ENCODE results near the gene GOLPH3L. TPM values are rescaled to one million over a fixed set of nuclear protein-coding genes. Genes with fewer than 3 reads are reported as not detected.
A peak's percentile ranks its signal among the peaks of the same experiment; 100 is the strongest.
"Not testable (repeated sequence)": the region's sequence is repeated elsewhere in the genome, so short reads cannot be mapped to it uniquely, and the experiment has no call there.

GOLPH3L gene
- total RNA-seq, 2 experiments from 2014 or later = 24.0 to 27.1 TPM

- Mint-ChIP-seq H3K4me1 (peaks cover 30% of the 10 kb centered on the region), H3K27ac (no peak overlapping the region), H3K27me3 (peaks cover 3% of the 10 kb centered on the region), H3K4me3 (peak overlapping the region; percentile 22), H3K9me3 (no peaks in the 10 kb centered on the region), H3K36me3 (ENCODE audit: low read depth) (peaks cover 25% of the 10 kb centered on the region)
- ChIA-PET POLR2A (no interaction called here), CTCF (no interaction called here)
- no peak for DNase-seq
Measured at GRCh38 chr1:150695561-150695960, 1.4 kb downstream of the GOLPH3L start.

- ChIA-PET CTCF (interaction anchor here (1.1 to 1.8 kb wide), 2 partner anchors 19 to 27 kb away, joined by 3 to 4 read pairs; no protein-coding TSS in a partner anchor), POLR2A (no interaction called here)
- Mint-ChIP-seq H3K4me3 (no peak overlapping the region), H3K36me3 (ENCODE audit: low read depth) (peaks cover 31% of the 10 kb centered on the region), H3K9me3 (no peaks in the 10 kb centered on the region), H3K4me1 (peaks cover 30% of the 10 kb centered on the region), H3K27ac (no peak overlapping the region), H3K27me3 (no peaks in the 10 kb centered on the region)
- DNase-seq = no peak
Measured at GRCh38 chr1:150692720-150693119, 4.2 kb downstream of the GOLPH3L start.

DNA sequence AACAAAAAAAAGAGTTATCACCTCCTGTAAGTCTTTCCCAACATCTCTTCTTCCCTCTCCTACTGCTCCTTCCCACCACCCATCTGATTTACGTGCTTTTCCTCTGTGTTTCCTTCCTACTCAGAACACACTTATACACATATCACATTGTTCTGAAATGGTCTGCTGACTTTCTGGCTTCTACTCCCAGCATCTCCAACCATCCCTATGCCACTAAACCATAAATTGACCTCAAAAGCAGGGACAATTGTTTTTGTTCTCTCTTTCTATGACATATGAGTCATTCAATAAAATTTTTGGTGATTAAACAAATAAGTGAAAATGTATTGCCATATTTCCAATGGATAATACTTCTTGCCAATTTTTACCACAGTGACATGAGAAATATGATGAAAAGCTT lies 8.2 kb downstream of the GOLPH3L start:
- Mint-ChIP-seq H3K4me1 (peaks cover 15% of the 10 kb centered on the region), H3K27me3 (no peaks in the 10 kb centered on the region), H3K4me3 (no peak overlapping the region), H3K27ac (no peak overlapping the region), H3K36me3 (ENCODE audit: low read depth) (peaks cover 27% of the 10 kb centered on the region), H3K9me3 (no peaks in the 10 kb centered on the region)
- CTCF ChIA-PET = no interaction called here
- POLR2A ChIA-PET = no interaction called here
- DNase-seq = no peak

- H3K4me1 Mint-ChIP-seq = peaks cover 13% of the 10 kb centered on the region
- no peak overlapping the region for H3K4me3 Mint-ChIP-seq
- H3K9me3 Mint-ChIP-seq = no peaks in the 10 kb centered on the region
- no peak overlapping the region for H3K27ac Mint-ChIP-seq
- peaks cover 19% of the 10 kb centered on the region for H3K36me3 Mint-ChIP-seq (ENCODE audit: low read depth)
- no peaks in the 10 kb centered on the region for H3K27me3 Mint-ChIP-seq
- DNase-seq = no peak
- POLR2A ChIA-PET = no interaction called here
- CTCF ChIA-PET = interaction anchor here (1.2 kb wide), 1 partner anchor 11 kb away, joined by 4 read pairs; the partner anchor contains the start of gene GOLPH3L
Measured at GRCh38 chr1:150686275-150686674, 10.7 kb downstream of the GOLPH3L start.

GRCh38 chr1:150683914-150684313 lies 13.0 kb downstream of the GOLPH3L start:
- Mint-ChIP-seq H3K27ac (no peak overlapping the region), H3K27me3 (no peaks in the 10 kb centered on the region), H3K36me3 (ENCODE audit: low read depth) (peaks cover 16% of the 10 kb centered on the region), H3K9me3 (no peaks in the 10 kb centered on the region), H3K4me1 (peaks cover 10% of the 10 kb centered on the region), H3K4me3 (no peak overlapping the region)
- CTCF ChIA-PET = interaction anchor here (0.6 to 1.2 kb wide), 6 partner anchors 11 to 239 kb away, joined by 3 read pairs; partner anchors contain the start of gene GOLPH3L
- DNase-seq = no peak
- POLR2A ChIA-PET = interaction anchor here (0.6 to 1.1 kb wide), 2 partner anchors 13 to 157 kb away, joined by 3 read pairs; partner anchors contain the start of gene GOLPH3L

DNA sequence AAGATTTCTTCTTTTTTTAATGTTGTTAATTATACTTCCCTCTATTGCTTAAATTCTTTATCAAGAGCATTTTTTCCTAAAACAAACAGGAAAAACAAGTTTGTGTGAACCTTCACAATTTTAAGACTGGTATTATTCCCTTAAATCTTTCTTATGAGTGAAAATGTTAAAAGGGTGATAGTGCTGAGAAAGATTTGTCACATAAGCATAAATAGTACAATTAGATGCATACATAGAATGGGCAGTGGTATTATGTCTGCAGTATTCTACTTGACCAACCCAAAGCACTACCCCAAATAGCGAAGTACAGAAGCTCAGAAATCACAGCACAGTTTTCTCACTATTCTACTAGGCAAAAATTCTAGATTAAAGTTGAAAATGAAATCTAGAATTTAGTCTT lies 18.0 kb downstream of the GOLPH3L start:
- H3K27ac Mint-ChIP-seq = no peak overlapping the region
- DNase-seq = no peak
- no peaks in the 10 kb centered on the region for H3K27me3 Mint-ChIP-seq
- no peaks in the 10 kb centered on the region for H3K9me3 Mint-ChIP-seq
- ChIA-PET POLR2A (no interaction called here), CTCF (interaction anchor here (1.1 kb wide), 1 partner anchor 11 kb away, joined by 3 read pairs; no protein-coding TSS in a partner anchor)
- peaks cover 10% of the 10 kb centered on the region for H3K4me1 Mint-ChIP-seq
- peaks cover 13% of the 10 kb centered on the region for H3K36me3 Mint-ChIP-seq (ENCODE audit: low read depth)
- no peak overlapping the region for H3K4me3 Mint-ChIP-seq

DNA sequence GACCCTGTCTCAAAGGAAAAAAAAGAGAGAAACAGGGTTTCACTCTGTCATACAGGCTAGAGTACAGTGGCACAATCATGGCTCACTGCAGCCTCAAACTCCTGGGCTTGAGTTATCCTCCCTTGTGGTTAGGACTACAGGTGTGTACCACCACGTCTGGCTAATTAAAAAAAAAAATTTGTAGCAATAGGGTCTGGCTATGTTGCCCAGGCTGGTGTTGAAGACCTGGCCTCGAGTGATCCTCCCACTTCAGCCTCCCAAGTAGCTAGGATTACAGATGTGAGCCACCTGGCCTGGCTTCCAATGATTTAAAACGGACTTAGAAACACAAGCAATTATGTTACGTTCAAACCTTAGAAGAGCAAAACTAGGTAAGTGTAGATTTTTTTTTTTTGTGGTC lies 22.1 kb downstream of the GOLPH3L start:
- POLR2A ChIA-PET = no interaction called here
- H3K4me1 Mint-ChIP-seq = peaks cover 6% of the 10 kb centered on the region
- no peak overlapping the region for H3K4me3 Mint-ChIP-seq
- H3K36me3 Mint-ChIP-seq (ENCODE audit: low read depth) = peaks cover 5% of the 10 kb centered on the region
- no peak for DNase-seq
- H3K27me3 Mint-ChIP-seq = no peaks in the 10 kb centered on the region
- CTCF ChIA-PET = interaction anchor here (0.6 to 1.3 kb wide), 3 partner anchors 11 to 321 kb away, joined by 3 to 6 read pairs (median 4); no protein-coding TSS in a partner anchor
- no peaks in the 10 kb centered on the region for H3K9me3 Mint-ChIP-seq
- H3K27ac Mint-ChIP-seq = no peak overlapping the region

GRCh38 chr1:150663321-150663720 lies 33.6 kb downstream of the GOLPH3L start:
- CTCF ChIA-PET = interaction anchor here (0.8 kb wide), 1 partner anchor 10 kb away, joined by 3 read pairs; no protein-coding TSS in a partner anchor
- Mint-ChIP-seq H3K4me1 (peaks cover 7% of the 10 kb centered on the region), H3K27me3 (no peaks in the 10 kb centered on the region), H3K9me3 (no peaks in the 10 kb centered on the region), H3K27ac (no peak overlapping the region), H3K4me3 (no peak overlapping the region), H3K36me3 (ENCODE audit: low read depth) (peaks cover 37% of the 10 kb centered on the region)
- DNase-seq = no peak
- POLR2A ChIA-PET = no interaction called here

DNA sequence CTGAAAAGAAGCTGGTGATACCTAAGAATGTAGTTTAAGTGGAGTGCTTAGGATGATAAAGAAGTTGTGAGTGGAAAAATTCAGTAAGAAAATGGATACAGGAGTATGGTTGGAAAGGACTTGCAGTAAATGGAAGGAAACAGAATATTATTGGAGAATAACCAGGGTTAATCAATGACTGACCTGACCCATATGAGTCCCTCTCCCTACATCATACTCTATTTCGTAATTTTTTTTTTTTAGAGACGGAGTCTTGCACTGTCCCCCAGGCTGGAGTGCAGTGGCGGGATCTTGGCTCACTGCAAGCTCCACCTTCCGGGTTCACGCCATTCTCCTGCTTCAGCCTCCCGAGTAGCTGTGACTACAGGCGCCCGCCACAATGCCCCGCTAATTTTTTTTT lies 34.1 kb downstream of the GOLPH3L start:
- POLR2A ChIA-PET = no interaction called here
- no peak overlapping the region for H3K27ac Mint-ChIP-seq
- H3K4me1 Mint-ChIP-seq = peaks cover 7% of the 10 kb centered on the region

DNA sequence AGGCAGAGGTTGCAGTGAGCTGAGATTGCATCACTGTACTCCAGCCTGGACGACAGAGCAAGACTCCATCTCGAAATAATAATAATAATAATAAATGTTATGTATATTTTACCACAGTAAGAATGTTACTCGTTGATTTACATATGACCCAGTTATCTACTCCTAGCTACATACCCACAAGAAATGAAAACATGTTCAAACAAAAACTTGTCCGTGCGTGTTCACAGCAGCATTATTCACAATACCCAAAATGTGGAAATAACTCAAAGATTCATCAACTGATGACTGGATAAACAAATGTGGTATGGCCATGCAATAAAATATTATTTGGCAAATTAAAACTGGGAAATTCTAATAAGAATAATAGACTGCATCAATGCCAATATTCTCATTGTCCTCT lies 35.8 kb downstream of the GOLPH3L start:
- H3K27ac Mint-ChIP-seq = no peak overlapping the region
- no peak for DNase-seq
- no peak overlapping the region for H3K4me3 Mint-ChIP-seq
- H3K9me3 Mint-ChIP-seq = no peaks in the 10 kb centered on the region
- H3K27me3 Mint-ChIP-seq = no peaks in the 10 kb centered on the region
- peaks cover 6% of the 10 kb centered on the region for H3K4me1 Mint-ChIP-seq
- POLR2A ChIA-PET = no interaction called here
- CTCF ChIA-PET = interaction anchor here (1.5 kb wide), 1 partner anchor 16 kb away, joined by 3 read pairs; no protein-coding TSS in a partner anchor
- peaks cover 35% of the 10 kb centered on the region for H3K36me3 Mint-ChIP-seq (ENCODE audit: low read depth)

More for the DNA sequence above, 34.1 kb downstream of the GOLPH3L start:
- Mint-ChIP-seq H3K27me3 (no peaks in the 10 kb centered on the region), H3K9me3 (no peaks in the 10 kb centered on the region), H3K36me3 (ENCODE audit: low read depth) (peaks cover 37% of the 10 kb centered on the region), H3K4me3 (no peak overlapping the region)
- DNase-seq = no peak
- CTCF ChIA-PET = interaction anchor here (0.6 to 0.8 kb wide), 3 partner anchors 10 to 142 kb away, joined by 3 to 5 read pairs (median 3); no protein-coding TSS in a partner anchor

GRCh38 chr1:150660584-150660983 lies 36.4 kb downstream of the GOLPH3L start:
- DNase-seq = no peak
- Mint-ChIP-seq H3K4me3 (no peak overlapping the region), H3K27me3 (no peaks in the 10 kb centered on the region), H3K27ac (no peak overlapping the region), H3K36me3 (ENCODE audit: low read depth) (peaks cover 33% of the 10 kb centered on the region), H3K9me3 (no peaks in the 10 kb centered on the region), H3K4me1 (peaks cover under 1% of the 10 kb centered on the region)
- ChIA-PET POLR2A (no interaction called here), CTCF (interaction anchor here (1.5 kb wide), 1 partner anchor 16 kb away, joined by 3 read pairs; no protein-coding TSS in a partner anchor)

DNA sequence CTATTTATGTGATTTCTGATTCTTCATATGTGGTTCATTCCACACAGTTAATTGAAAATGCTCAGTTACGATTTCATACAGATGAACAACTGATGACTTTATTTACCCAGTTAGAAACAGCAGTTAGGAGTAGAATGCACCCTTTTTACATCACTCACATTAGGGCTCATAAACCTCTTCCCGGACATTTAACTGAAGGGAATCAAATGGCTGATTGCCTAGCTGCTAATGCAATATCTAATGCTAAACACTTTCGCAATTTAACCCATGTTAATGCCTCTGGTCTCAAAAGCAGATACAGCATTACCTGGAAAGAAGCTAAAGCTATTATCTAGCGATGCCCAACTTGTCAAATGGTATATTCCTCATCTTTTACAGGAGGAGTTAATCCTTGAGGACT lies 39.9 kb downstream of the GOLPH3L start:
- H3K9me3 Mint-ChIP-seq, POLR2A ChIA-PET, H3K4me1 Mint-ChIP-seq, DNase-seq, H3K4me3 Mint-ChIP-seq, H3K27ac Mint-ChIP-seq, H3K27me3 Mint-ChIP-seq: not testable (repeated sequence)
- CTCF ChIA-PET = interaction anchor here (1.3 kb wide), 1 partner anchor 27 kb away, joined by 3 read pairs; no protein-coding TSS in a partner anchor
- peaks cover 33% of the 10 kb centered on the region for H3K36me3 Mint-ChIP-seq (ENCODE audit: low read depth)

DNA sequence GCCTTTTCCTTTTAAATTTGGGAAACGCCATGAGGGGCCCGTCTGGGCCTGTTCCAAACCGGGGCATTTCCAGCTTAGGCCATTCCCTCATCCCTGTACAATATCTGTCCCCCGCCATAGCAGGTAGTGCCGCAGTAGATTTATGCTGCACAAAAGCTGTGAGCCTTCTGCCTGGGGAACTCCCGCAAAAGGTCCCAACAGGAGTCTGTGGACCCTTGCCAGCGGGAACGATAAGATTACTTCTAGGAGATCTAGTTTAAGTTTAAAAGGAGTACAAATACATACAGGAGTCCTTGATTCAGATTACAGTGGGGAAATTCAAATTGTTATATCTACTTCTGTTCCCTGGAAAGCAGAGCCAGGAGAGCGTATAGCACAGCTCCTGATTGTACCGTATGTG lies 42.3 kb downstream of the GOLPH3L start:
- H3K4me1 Mint-ChIP-seq, H3K27ac Mint-ChIP-seq, H3K4me3 Mint-ChIP-seq, H3K27me3 Mint-ChIP-seq, DNase-seq, H3K9me3 Mint-ChIP-seq: not testable (repeated sequence)
- ChIA-PET CTCF (interaction anchor here (1.0 to 1.7 kb wide), 2 partner anchors 11 to 136 kb away, joined by 3 read pairs; no protein-coding TSS in a partner anchor), POLR2A (interaction anchor here (0.5 to 0.6 kb wide), 2 partner anchors 39 to 63 kb away, joined by 4 to 9 read pairs; no protein-coding TSS in a partner anchor)
- peaks cover 20% of the 10 kb centered on the region for H3K36me3 Mint-ChIP-seq (ENCODE audit: low read depth)

DNA sequence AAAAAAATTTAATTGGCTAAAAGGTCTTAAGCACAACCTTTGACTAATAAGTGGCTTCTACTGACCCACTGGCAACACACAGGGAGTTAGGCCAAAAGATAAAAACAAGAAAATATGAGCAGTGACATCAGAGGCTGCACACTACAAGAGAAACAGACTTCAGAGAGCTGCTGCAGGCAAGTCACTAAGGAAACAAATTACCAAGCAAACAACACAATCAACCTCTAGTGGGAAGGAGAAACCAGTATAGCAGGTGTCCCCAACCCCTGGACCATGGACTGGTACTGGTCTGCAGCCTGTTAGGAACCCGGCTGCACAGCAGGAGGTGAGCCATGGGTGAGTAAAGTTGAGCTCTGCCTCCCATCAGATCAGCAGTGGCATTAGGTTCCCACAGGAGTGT lies 46.8 kb downstream of the GOLPH3L start:
- Mint-ChIP-seq H3K27ac (no peak overlapping the region), H3K4me1 (peaks cover 2% of the 10 kb centered on the region), H3K36me3 (ENCODE audit: low read depth) (peaks cover 23% of the 10 kb centered on the region), H3K9me3 (no peaks in the 10 kb centered on the region), H3K4me3 (no peak overlapping the region), H3K27me3 (no peaks in the 10 kb centered on the region)
- ChIA-PET POLR2A (no interaction called here), CTCF (interaction anchor here (1.2 kb wide), 1 partner anchor 12 kb away, joined by 4 read pairs; no protein-coding TSS in a partner anchor)
- no peak for DNase-seq

All from activated CD4-positive, alpha-beta T cell treated with anti-CD3 and anti-CD28 coated beads, Interleukin-2, amount 10 ng/mL, durations not matched to agents 7 days and 5 days (primary cell).